Parathyroid adenoma (tissue), 2 donors: ENCODE results near the gene PLA2G4B.

Experiments used
- H2AFZ ChIP-seq: fragments of 300-600 bp; sonication (generic); one replicate; pipeline ENCODE4 v1.7.0; 2017; ENCODE audit warnings: antibody characterized with exemption, mild to moderate bottlenecking
- H3K27ac ChIP-seq: fragments of 300-600 bp; sonication (generic); one replicate; pipeline ENCODE4 v1.7.0; 2017
- H3K27me3 ChIP-seq: fragments of 300-600 bp; sonication (generic); one replicate; pipeline ENCODE4 v1.7.0; 2017; ENCODE audit warnings: low read length; ENCODE audit not compliant: control insufficient read depth, insufficient read depth
- H3K36me3 ChIP-seq: fragments of 300-600 bp; sonication (generic); one replicate; pipeline ENCODE4 v1.7.0; 2017; ENCODE audit warnings: low read length; ENCODE audit not compliant: control insufficient read depth, insufficient read depth
- H3K4me1 ChIP-seq: fragments of 300-600 bp; sonication (generic); one replicate; pipeline ENCODE4 v1.7.0; 2017; ENCODE audit warnings: control low read depth
- H3K4me2 ChIP-seq: fragments of 300-600 bp; sonication (generic); one replicate; pipeline ENCODE4 v1.7.0; 2017; ENCODE audit warnings: low read length
- H3K4me3 ChIP-seq: fragments of 300-600 bp; sonication (generic); one replicate; pipeline ENCODE4 v1.7.0; 2017; ENCODE audit warnings: low read depth, low read length
- H3K79me2 ChIP-seq: fragments of 300-600 bp; sonication (generic); one replicate; pipeline ENCODE4 v1.7.0; 2017; ENCODE audit warnings: control low read depth
- H3K9ac ChIP-seq: fragments of 300-600 bp; sonication (generic); one replicate; pipeline ENCODE4 v1.7.0; 2017; ENCODE audit warnings: mild to moderate bottlenecking
- H3K9me3 ChIP-seq: fragments of 300-600 bp; sonication (generic); one replicate; pipeline ENCODE4 v1.7.0; 2017; ENCODE audit warnings: low read length; ENCODE audit not compliant: control insufficient read depth
- CTCF ChIP-seq: fragments of 300-600 bp; sonication (generic); IDR thresholded peaks from one replicate; pipeline ENCODE4 v1.7.0; 2017; ENCODE audit warnings: antibody characterized with exemption, mild to moderate bottlenecking
- donor health status: primary hyperparathyroidism.

PLA2G4B gene

GRCh38 chr15:41892621-41893421, 54.2 kb downstream of the PLA2G4B start:
- Histone ChIP-seq H3K27ac (no peak overlapping the region), H3K36me3 (no peaks in the 10 kb centered on the region), H3K27me3 (no peaks in the 10 kb centered on the region), H3K4me3 (no peak overlapping the region), H3K9ac (no peak overlapping the region), H2AFZ (peak overlapping the region; percentile 58), H3K79me2 (no peaks in the 10 kb centered on the region), H3K4me2 (peak overlapping the region; percentile 18), H3K4me1 (no peaks in the 10 kb centered on the region), H3K9me3 (no peaks in the 10 kb centered on the region)
- no peak for TF ChIP-seq CTCF

GRCh38 chr15:41893422-41894250, 55.0 kb downstream of the PLA2G4B start, which contains the start of gene SPTBN5:
SPTBN5 (minus strand) TSS chr15:41894053; CDS start chr15:41893497, 556 bp downstream.
- Histone ChIP-seq H3K4me1 (no peaks in the 10 kb centered on the region), H3K36me3 (no peaks in the 10 kb centered on the region), H3K27me3 (no peaks in the 10 kb centered on the region), H3K27ac (no peak within 1 kb of the TSS), H3K79me2 (no peaks in the 10 kb centered on the region), H3K9ac (no peak within 1 kb of the TSS), H2AFZ (peak within 1 kb of the TSS; percentile 58), H3K9me3 (no peaks in the 10 kb centered on the region), H3K4me3 (no peak within 1 kb of the TSS), H3K4me2 (peak within 1 kb of the TSS; percentile 22)
- TF ChIP-seq CTCF, result no peak

- H3K27ac ChIP-seq, result no peak overlapping the region
- no peaks in the 10 kb centered on the region for H3K36me3 ChIP-seq
- H3K4me3 ChIP-seq, result no peak overlapping the region
- no peaks in the 10 kb centered on the region for H3K79me2 ChIP-seq
- peak overlapping the region; percentile 22 for H3K4me2 ChIP-seq
- no peaks in the 10 kb centered on the region for H3K9me3 ChIP-seq
- TF ChIP-seq CTCF, result no peak
- H2AFZ ChIP-seq, result no peak overlapping the region
- H3K27me3 ChIP-seq, result no peaks in the 10 kb centered on the region
- H3K9ac ChIP-seq, result no peak overlapping the region
- H3K4me1 ChIP-seq, result no peaks in the 10 kb centered on the region
Measured at GRCh38 chr15:41894251-41894790, 55.7 kb downstream of the PLA2G4B start.

GRCh38 chr15:41894791-41895463, 56.3 kb downstream of the PLA2G4B start:
- no peaks in the 10 kb centered on the region for H3K4me1 ChIP-seq
- no peak overlapping the region for H2AFZ ChIP-seq
- no peaks in the 10 kb centered on the region for H3K27me3 ChIP-seq
- H3K9ac ChIP-seq, result no peak overlapping the region
- no peaks in the 10 kb centered on the region for H3K9me3 ChIP-seq
- peak overlapping the region; percentile 22 for H3K4me2 ChIP-seq
- no peak for TF ChIP-seq CTCF
- no peak overlapping the region for H3K27ac ChIP-seq
- H3K79me2 ChIP-seq, result no peaks in the 10 kb centered on the region
- H3K36me3 ChIP-seq, result no peaks in the 10 kb centered on the region
- H3K4me3 ChIP-seq, result no peak overlapping the region
